ENCODE data around the gene NEU2. TPM values are rescaled to one million over a fixed set of nuclear protein-coding genes. Genes with fewer than 3 reads are reported as not detected.

Gene NEU2
- total RNA-seq, 3 donors from 2014 or later (not counting 1 experiment from before 2014, with no cell fraction given): not detected

DNA sequence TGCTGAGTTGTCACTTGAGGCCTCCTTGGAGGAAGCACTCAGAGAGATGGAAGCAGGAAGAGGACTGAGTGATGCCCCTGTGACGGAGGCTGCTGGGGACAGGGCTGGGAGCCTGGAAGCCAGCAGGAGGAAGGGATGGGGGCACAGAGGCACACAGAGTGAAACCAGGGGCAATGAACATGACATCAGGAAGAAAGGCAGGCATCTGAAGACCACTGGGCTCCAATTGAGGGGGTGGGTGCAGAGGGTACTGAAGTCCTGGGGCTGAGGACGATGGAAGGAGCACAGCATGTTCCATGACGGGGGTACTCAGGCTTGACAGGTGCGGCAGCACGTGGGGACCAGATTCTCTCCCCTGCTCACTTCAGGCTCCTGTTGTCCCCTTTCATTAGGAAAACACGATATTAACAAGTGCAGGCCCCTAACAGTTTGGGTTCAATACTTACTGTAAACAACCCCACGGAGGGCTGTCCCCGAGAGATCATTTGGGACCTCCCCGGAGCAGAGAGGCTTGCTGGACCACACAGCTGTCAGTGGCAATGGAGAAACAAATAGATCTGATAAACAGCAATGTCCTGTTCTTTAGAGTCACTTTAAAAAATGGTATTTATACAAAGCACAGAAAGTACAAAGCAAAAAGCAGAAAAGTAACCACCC, 36.4 kb downstream of the NEU2 start:
- 56% methylated on average over 9 of the region's 9 CpGs for WGBS (ENCODE audit: insufficient coverage)
- H3K9me3 Mint-ChIP-seq: no peaks in the 10 kb centered on the region
- ATAC-seq (no peak), DNase-seq (no peak)
- TF ChIP-seq, protein P1, sequence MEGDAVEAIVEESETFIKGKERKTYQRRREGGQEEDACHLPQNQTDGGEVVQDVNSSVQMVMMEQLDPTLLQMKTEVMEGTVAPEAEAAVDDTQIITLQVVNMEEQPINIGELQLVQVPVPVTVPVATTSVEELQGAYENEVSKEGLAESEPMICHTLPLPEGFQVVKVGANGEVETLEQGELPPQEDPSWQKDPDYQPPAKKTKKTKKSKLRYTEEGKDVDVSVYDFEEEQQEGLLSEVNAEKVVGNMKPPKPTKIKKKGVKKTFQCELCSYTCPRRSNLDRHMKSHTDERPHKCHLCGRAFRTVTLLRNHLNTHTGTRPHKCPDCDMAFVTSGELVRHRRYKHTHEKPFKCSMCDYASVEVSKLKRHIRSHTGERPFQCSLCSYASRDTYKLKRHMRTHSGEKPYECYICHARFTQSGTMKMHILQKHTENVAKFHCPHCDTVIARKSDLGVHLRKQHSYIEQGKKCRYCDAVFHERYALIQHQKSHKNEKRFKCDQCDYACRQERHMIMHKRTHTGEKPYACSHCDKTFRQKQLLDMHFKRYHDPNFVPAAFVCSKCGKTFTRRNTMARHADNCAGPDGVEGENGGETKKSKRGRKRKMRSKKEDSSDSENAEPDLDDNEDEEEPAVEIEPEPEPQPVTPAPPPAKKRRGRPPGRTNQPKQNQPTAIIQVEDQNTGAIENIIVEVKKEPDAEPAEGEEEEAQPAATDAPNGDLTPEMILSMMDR (IDR thresholded peaks at IDR 0.05): no peak
- peaks cover 62 to 67% of the 10 kb centered on the region in 2 donors for H3K4me1 Mint-ChIP-seq
- peaks cover 7% of the 10 kb centered on the region for H3K36me3 Mint-ChIP-seq
- peak overlapping the region; percentile 64 for H3K4me3 Mint-ChIP-seq
- H3K36me3 ChIP-seq (ENCODE audit: control insufficient read depth, insufficient read depth, low read length): peaks cover 45% of the 10 kb centered on the region
- H3K4me1 ChIP-seq (ENCODE audit: control insufficient read depth, insufficient read depth, low read length): peaks cover 73% of the 10 kb centered on the region
- H3K27me3 ChIP-seq (ENCODE audit: control insufficient read depth, insufficient read depth, low read length): no peaks in the 10 kb centered on the region
- peak overlapping the region; percentile 77 to 90 for H3K27ac Mint-ChIP-seq
- intact Hi-C loops (cut with micrococcal nuclease): no loop called here
- no peaks in the 10 kb centered on the region for H3K9me3 ChIP-seq (ENCODE audit: control insufficient read depth, insufficient read depth, low read length)
- H3K4me3 ChIP-seq (ENCODE audit: low read length): no peak overlapping the region
- H3K27ac ChIP-seq (ENCODE audit: low read length): peak overlapping the region; percentile 16
- H3K27me3 Mint-ChIP-seq (ENCODE audit: low read depth in 2 of 2): no peaks in the 10 kb centered on the region

DNA sequence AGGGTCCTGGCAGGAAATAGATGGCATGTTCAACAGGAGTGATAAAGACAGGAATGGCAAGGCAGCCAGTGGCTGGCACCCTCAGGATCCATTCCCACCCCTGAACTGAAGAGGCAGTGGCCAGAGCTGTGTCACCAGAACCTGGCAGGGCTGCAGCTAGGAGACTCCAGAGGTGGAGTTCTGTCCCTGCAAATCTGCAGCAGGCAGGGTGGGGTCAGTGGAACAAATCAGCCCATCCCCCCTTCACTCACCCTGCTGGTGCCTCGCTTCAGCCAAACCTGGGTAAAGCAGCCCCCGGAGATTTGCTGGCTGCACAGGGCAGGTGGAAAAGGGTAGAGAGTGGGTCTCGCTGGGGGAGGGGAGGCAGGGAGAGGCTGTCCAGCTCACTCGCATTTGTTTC, 40.4 kb downstream of the NEU2 start:
- Mint-ChIP-seq H3K9me3 (no peaks in the 10 kb centered on the region), H3K4me1 (peaks cover 34 to 37% of the 10 kb centered on the region in 2 donors), H3K27ac (no peak overlapping the region), H3K27me3 (ENCODE audit: low read depth in 2 of 2) (no peaks in the 10 kb centered on the region), H3K36me3 (peaks cover 7% of the 10 kb centered on the region), H3K4me3 (no peak overlapping the region)
- intact Hi-C loops (cut with micrococcal nuclease): no loop called here
- WGBS (ENCODE audit: insufficient coverage): 76% methylated on average over 4 of the region's 4 CpGs
- TF ChIP-seq, protein P1 (IDR thresholded peaks at IDR 0.05): no peak
- peaks cover 71% of the 10 kb centered on the region for H3K4me1 ChIP-seq (ENCODE audit: control insufficient read depth, insufficient read depth, low read length)
- peak overlapping the region; percentile 10 for H3K27ac ChIP-seq (ENCODE audit: low read length)
- peaks cover 34% of the 10 kb centered on the region for H3K36me3 ChIP-seq (ENCODE audit: control insufficient read depth, insufficient read depth, low read length)
- ATAC-seq: no peak
- no peaks in the 10 kb centered on the region for H3K27me3 ChIP-seq (ENCODE audit: control insufficient read depth, insufficient read depth, low read length)
- no peak overlapping the region for H3K4me3 ChIP-seq (ENCODE audit: low read length)
- peak in 1 of 2 donors; percentile 12 for DNase-seq
- no peaks in the 10 kb centered on the region for H3K9me3 ChIP-seq (ENCODE audit: control insufficient read depth, insufficient read depth, low read length)

DNA sequence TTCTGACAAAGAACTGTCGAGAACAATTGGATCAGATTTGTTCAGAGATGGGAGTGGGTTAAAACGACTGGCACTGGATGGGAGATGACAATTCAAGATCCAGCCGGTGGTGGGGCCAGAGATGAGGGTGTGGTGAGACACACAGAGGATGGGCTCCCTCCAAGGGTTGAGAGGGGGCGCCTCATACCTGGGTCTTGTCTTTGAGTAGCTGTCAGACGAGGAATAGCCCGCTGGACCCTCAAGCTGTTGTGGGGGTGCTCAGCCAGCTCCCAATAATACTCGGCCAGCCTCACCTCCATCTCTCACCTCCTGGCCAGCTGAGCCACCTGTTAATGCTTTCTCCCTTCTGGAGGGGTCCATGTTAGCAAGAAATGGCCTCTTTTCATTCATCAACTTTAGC, 41.6 kb downstream of the NEU2 start:
- TF ChIP-seq, protein P1 (IDR thresholded peaks at IDR 0.05): no peak
- Histone ChIP-seq H3K4me3 (ENCODE audit: low read length) (no peak overlapping the region), H3K36me3 (ENCODE audit: control insufficient read depth, insufficient read depth, low read length) (peaks cover 37% of the 10 kb centered on the region), H3K4me1 (ENCODE audit: control insufficient read depth, insufficient read depth, low read length) (peaks cover 71% of the 10 kb centered on the region), H3K27me3 (ENCODE audit: control insufficient read depth, insufficient read depth, low read length) (no peaks in the 10 kb centered on the region), H3K9me3 (ENCODE audit: control insufficient read depth, insufficient read depth, low read length) (no peaks in the 10 kb centered on the region), H3K27ac (ENCODE audit: low read length) (peak overlapping the region; percentile 80)
- DNase-seq: peak in 1 of 2 donors; percentile 13
- ATAC-seq: no peak
- Mint-ChIP-seq H3K27ac (no peak overlapping the region), H3K36me3 (peaks cover 7% of the 10 kb centered on the region), H3K9me3 (no peaks in the 10 kb centered on the region), H3K4me3 (no peak overlapping the region), H3K4me1 (peaks cover 37% of the 10 kb centered on the region in 2 donors), H3K27me3 (ENCODE audit: low read depth in 2 of 2) (no peaks in the 10 kb centered on the region)
- intact Hi-C loops (cut with micrococcal nuclease): no loop called here
- WGBS (ENCODE audit: insufficient coverage): 74% methylated on average over 7 of the region's 7 CpGs
